ENCODE results near the gene HMCN2.

Gene HMCN2

GRCh38 chr9:130265431-130266235 is at the start of gene HMCN2:
HMCN2 (plus strand) TSS chr9:130265760; CDS start chr9:130265879, 119 bp downstream.
- DNase-seq (ENCODE audit: low read depth in 2 of 2): no peak

- DNase-seq (ENCODE audit: low read depth in 2 of 2): no peak
These were observed 47.7 kb upstream of the HMCN2 start for GRCh38 chr9:130217838-130218237.

- DNase-seq (ENCODE audit: low read depth in 2 of 2): no peak
These were observed 45.9 kb upstream of the HMCN2 start for GRCh38 chr9:130219661-130220096.

- no peak for DNase-seq (ENCODE audit: low read depth in 2 of 2)
These were observed 45.2 kb upstream of the HMCN2 start for GRCh38 chr9:130220352-130220751.

GRCh38 chr9:130222833-130223232 is 42.7 kb upstream of the HMCN2 start:
- DNase-seq (ENCODE audit: low read depth in 2 of 2): no peak

- DNase-seq (ENCODE audit: low read depth in 2 of 2): no peak
These were observed 40.5 kb upstream of the HMCN2 start for GRCh38 chr9:130225071-130225470.

- DNase-seq (ENCODE audit: low read depth in 2 of 2): no peak
These were observed 40.0 kb upstream of the HMCN2 start for GRCh38 chr9:130225586-130225985.

GRCh38 chr9:130226112-130226511 is 39.4 kb upstream of the HMCN2 start:
- no peak for DNase-seq (ENCODE audit: low read depth in 2 of 2)

GRCh38 chr9:130227833-130228232 is 37.7 kb upstream of the HMCN2 start:
- no peak for DNase-seq (ENCODE audit: low read depth in 2 of 2)

- no peak for DNase-seq (ENCODE audit: low read depth in 2 of 2)
These were observed 35.8 kb upstream of the HMCN2 start for GRCh38 chr9:130229759-130230158.

- DNase-seq (ENCODE audit: low read depth in 2 of 2): no peak
These were observed 34.9 kb upstream of the HMCN2 start for GRCh38 chr9:130230631-130231030.

GRCh38 chr9:130232899-130233586 is 32.5 kb upstream of the HMCN2 start:
- DNase-seq (ENCODE audit: low read depth in 2 of 2): no peak

GRCh38 chr9:130233587-130233945 is 32.0 kb upstream of the HMCN2 start:
- no peak for DNase-seq (ENCODE audit: low read depth in 2 of 2)

- no peak for DNase-seq (ENCODE audit: low read depth in 2 of 2)
These were observed 31.0 kb upstream of the HMCN2 start for GRCh38 chr9:130234340-130235260.

GRCh38 chr9:130235558-130236435 is 29.8 kb upstream of the HMCN2 start:
- peak; percentile 43 to 61 for DNase-seq (ENCODE audit: low read depth in 2 of 2)

- DNase-seq (ENCODE audit: low read depth in 2 of 2): no peak
These were observed 29.0 kb upstream of the HMCN2 start for GRCh38 chr9:130236436-130236985.

GRCh38 chr9:130237076-130237475 is 28.5 kb upstream of the HMCN2 start:
- no peak for DNase-seq (ENCODE audit: low read depth in 2 of 2)

- DNase-seq (ENCODE audit: low read depth in 2 of 2): no peak
These were observed 27.6 kb upstream of the HMCN2 start for GRCh38 chr9:130237763-130238524.

- DNase-seq (ENCODE audit: low read depth in 2 of 2): no peak
These were observed 26.2 kb upstream of the HMCN2 start for GRCh38 chr9:130239363-130239695.

GRCh38 chr9:130239741-130240241 is 25.8 kb upstream of the HMCN2 start:
- DNase-seq (ENCODE audit: low read depth in 2 of 2): no peak

Data from stimulated activated CD8-positive, alpha-beta memory T cell treated with anti-CD3 and anti-CD28 coated beads, Interleukin-7, amount 100 ng/mL, for 1 hour (primary cell).